HG02884 (cell line): ENCODE data around the gene RIPPLY3.
"Not testable (repeated sequence)": the region's sequence is repeated elsewhere in the genome, so short reads cannot be mapped to it uniquely, and the experiment has no call there.

Source experiments
- ATAC-seq: cut with Tn5 transposase; IDR thresholded peaks from one replicate; pipeline ENCODE4 v1.9.1; 2021; ENCODE audit warnings: mild to moderate bottlenecking, moderate library complexity; ENCODE audit not compliant: unreplicated experiment

The RIPPLY3 gene

GRCh38 chr21:37005548-37006485 is 685 bp upstream of the RIPPLY3 start:
- no peak for ATAC-seq

- no peak for ATAC-seq
Observed at GRCh38 chr21:37008724-37009123, 2.2 kb downstream of the RIPPLY3 start.

- ATAC-seq, result no peak
Observed at GRCh38 chr21:37009740-37010341, 3.3 kb downstream of the RIPPLY3 start.

GRCh38 chr21:37017951-37018679 is 11.6 kb downstream of the RIPPLY3 start:
- ATAC-seq, result no peak

- ATAC-seq, result no peak
Observed at GRCh38 chr21:37026499-37026898, 20.0 kb downstream of the RIPPLY3 start.

GRCh38 chr21:37028570-37028969 is 22.1 kb downstream of the RIPPLY3 start:
- no peak for ATAC-seq

- ATAC-seq, result no peak
Observed at GRCh38 chr21:37030864-37031263, 24.4 kb downstream of the RIPPLY3 start.

GRCh38 chr21:37032293-37032692 is 25.8 kb downstream of the RIPPLY3 start:
- no peak for ATAC-seq

- no peak for ATAC-seq
Observed at GRCh38 chr21:37032877-37033471, 26.5 kb downstream of the RIPPLY3 start.

- ATAC-seq, result not testable (repeated sequence)
Observed at GRCh38 chr21:37034394-37034793, 27.9 kb downstream of the RIPPLY3 start.

- no peak for ATAC-seq
Observed at GRCh38 chr21:37036177-37036576, 29.7 kb downstream of the RIPPLY3 start.

- ATAC-seq, result no peak
Observed at GRCh38 chr21:37039411-37040075, 33.0 kb downstream of the RIPPLY3 start.

GRCh38 chr21:37040212-37040611 is 33.7 kb downstream of the RIPPLY3 start:
- ATAC-seq, result no peak

GRCh38 chr21:37041706-37042271 is 35.3 kb downstream of the RIPPLY3 start:
- no peak for ATAC-seq

GRCh38 chr21:37043818-37044217 is 37.3 kb downstream of the RIPPLY3 start:
- ATAC-seq, result no peak

GRCh38 chr21:37044643-37045042 is 38.1 kb downstream of the RIPPLY3 start:
- ATAC-seq, result no peak

GRCh38 chr21:37045149-37045548 is 38.6 kb downstream of the RIPPLY3 start:
- no peak for ATAC-seq

GRCh38 chr21:37045556-37045955 is 39.1 kb downstream of the RIPPLY3 start:
- no peak for ATAC-seq

- ATAC-seq, result no peak
Observed at GRCh38 chr21:37047079-37047478, 40.6 kb downstream of the RIPPLY3 start.

GRCh38 chr21:37049741-37050140 is 43.2 kb downstream of the RIPPLY3 start:
- ATAC-seq, result not testable (repeated sequence)
